ENCODE results near the gene SLC12A5. TPM values are rescaled to one million over a fixed set of nuclear protein-coding genes. Genes with fewer than 3 reads are reported as not detected.
A peak's percentile ranks its signal among the peaks of the same experiment; 100 is the strongest.
"Not testable (repeated sequence)": the region's sequence is repeated elsewhere in the genome, so short reads cannot be mapped to it uniquely, and the experiment has no call there.

Gene SLC12A5
- total RNA-seq, 1 experiment from 2014 or later = 4.3 TPM

DNA sequence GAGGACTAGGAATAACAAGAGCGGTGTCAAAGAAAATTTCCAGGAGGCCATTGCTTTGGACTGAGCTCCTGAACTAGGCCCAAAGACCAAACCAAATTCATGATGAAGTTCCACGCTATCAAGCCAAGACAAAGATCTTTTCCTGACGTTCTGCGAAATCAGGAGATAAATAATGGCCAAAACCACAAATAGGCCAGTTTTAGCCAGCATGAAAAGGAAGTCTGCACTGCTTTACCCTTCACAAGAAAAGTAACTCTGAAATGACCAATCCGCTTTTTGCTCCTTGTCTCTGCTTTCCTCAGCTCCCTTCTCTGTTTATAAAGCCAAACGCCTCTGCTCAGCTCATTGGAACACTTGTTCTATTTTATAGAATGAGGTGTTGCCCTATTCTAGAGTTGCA lies 54.1 kb downstream of the SLC12A5 start:
- Histone ChIP-seq H3K27me3 (ENCODE audit: control insufficient read depth, insufficient read depth, low read length) (no peaks in the 10 kb centered on the region), H3K4me3 (ENCODE audit: insufficient read depth, low read depth, low read length) (no peak overlapping the region)
- DNase-seq = no peak

DNA sequence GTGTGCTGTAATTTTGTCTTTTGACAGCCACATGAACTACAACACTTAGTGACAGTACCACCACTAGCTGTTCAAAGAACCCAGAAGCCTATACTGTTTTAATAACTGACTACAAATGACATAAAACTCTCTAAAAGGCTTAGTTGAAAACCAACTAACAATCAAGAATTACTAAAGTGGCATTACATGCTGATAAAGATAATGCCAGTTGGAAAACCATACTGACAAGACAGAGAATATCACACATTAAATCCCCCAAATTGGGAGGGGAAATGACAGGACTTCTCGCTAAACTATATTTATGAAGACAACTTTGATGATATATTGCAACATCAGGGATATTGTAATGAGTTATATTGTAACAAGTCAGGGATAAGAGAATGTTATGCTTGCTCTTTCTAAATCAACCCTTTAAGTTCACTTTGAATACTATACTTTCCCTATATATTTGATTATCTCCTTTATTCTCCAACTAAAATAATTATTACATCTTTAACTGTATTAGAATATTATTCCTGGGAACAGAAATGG lies 54.6 kb downstream of the SLC12A5 start:
- H3K4me3 ChIP-seq (ENCODE audit: insufficient read depth, low read depth, low read length) = no peak overlapping the region
- DNase-seq = no peak
- no peaks in the 10 kb centered on the region; the same call in 1 of the 2 replicates for H3K36me3 ChIP-seq (replicated peaks; ENCODE audit: control insufficient read depth, insufficient read depth, low read length)
- no peaks in the 10 kb centered on the region for H3K27me3 ChIP-seq (ENCODE audit: control insufficient read depth, insufficient read depth, low read length)

More for the DNA sequence above, 54.1 kb downstream of the SLC12A5 start:
- H3K36me3 ChIP-seq (replicated peaks; ENCODE audit: control insufficient read depth, insufficient read depth, low read length) = no peaks in the 10 kb centered on the region; the same call in 1 of the 2 replicates

GRCh38 chr20:46084805-46085178 lies 55.8 kb downstream of the SLC12A5 start:
- Histone ChIP-seq H3K36me3 (replicated peaks; ENCODE audit: control insufficient read depth, insufficient read depth, low read length) (no peaks in the 10 kb centered on the region; the same call in 1 of the 2 replicates), H3K4me3 (ENCODE audit: insufficient read depth, low read depth, low read length) (no peak overlapping the region), H3K27me3 (ENCODE audit: control insufficient read depth, insufficient read depth, low read length) (no peaks in the 10 kb centered on the region)
- DNase-seq = no peak

- no peak for DNase-seq
- Histone ChIP-seq H3K27me3 (ENCODE audit: control insufficient read depth, insufficient read depth, low read length) (no peaks in the 10 kb centered on the region), H3K4me3 (ENCODE audit: insufficient read depth, low read depth, low read length) (no peak overlapping the region), H3K36me3 (replicated peaks; ENCODE audit: control insufficient read depth, insufficient read depth, low read length) (no peaks in the 10 kb centered on the region; the same call in 1 of the 2 replicates)
These were observed 56.3 kb downstream of the SLC12A5 start for GRCh38 chr20:46085179-46085851.

- DNase-seq = no peak
- H3K36me3 ChIP-seq (replicated peaks; ENCODE audit: control insufficient read depth, insufficient read depth, low read length) = no peaks in the 10 kb centered on the region; the same call in 1 of the 2 replicates
- no peaks in the 10 kb centered on the region for H3K27me3 ChIP-seq (ENCODE audit: control insufficient read depth, insufficient read depth, low read length)
- no peak overlapping the region for H3K4me3 ChIP-seq (ENCODE audit: insufficient read depth, low read depth, low read length)
These were observed 58.1 kb downstream of the SLC12A5 start for GRCh38 chr20:46087161-46087560.

DNA sequence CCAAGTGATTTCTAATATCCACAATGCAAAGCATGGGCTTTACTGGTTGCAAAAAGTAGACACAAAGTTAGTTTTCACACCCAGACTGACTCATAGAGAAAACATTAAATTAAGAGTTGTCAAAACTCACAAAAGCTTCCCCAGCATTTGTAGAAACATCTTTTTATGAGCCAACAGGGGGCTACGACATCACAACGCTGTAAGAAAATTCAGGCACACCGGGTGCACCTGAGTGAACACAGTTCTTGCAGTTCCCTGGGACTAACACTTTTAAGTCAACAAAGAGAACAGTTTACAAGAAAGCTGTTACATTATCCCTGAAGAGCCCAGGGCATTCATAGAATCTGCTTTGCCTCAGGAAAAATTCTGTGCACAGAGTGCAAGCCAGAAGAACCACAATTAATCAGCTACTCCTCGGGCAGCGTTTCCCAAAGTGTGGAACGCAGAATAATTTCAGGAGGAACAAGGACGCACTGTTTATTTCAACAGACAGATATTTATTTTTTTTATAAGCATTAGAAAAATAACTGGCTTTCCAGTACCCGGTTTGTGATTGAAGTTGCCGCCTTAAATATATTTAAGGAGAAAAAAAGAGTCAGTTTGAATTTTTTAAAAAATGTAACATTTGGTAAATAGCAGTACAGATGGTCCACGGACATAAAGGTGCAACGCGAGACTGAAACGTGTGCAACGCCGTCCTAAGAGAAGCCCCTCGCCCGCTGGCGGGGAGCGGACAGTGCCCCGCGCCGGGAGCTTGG lies 59.6 kb downstream of the SLC12A5 start:
- peak overlapping the region; percentile 95 for H3K4me3 ChIP-seq (ENCODE audit: insufficient read depth, low read depth, low read length)
- H3K36me3 ChIP-seq (replicated peaks; ENCODE audit: control insufficient read depth, insufficient read depth, low read length) = no peaks in the 10 kb centered on the region; the same call in 1 of the 2 replicates
- H3K27me3 ChIP-seq (ENCODE audit: control insufficient read depth, insufficient read depth, low read length) = no peaks in the 10 kb centered on the region
- DNase-seq = no peak

DNA sequence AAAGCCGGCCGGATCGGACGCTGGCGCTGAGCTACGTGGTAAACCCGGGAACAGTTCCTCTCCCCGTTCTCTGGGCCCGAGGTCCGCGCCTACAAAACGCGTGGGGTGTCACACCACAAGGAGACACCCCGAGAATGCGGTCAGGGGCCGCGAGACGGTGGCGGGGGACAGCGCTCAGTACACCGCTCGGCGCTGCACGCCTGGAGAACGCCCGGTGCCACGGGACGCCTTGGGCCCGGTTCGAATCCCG lies 60.1 kb downstream of the SLC12A5 start:
- DNase-seq = no peak
- Histone ChIP-seq H3K36me3 (replicated peaks; ENCODE audit: control insufficient read depth, insufficient read depth, low read length) (no peaks in the 10 kb centered on the region; the same call in 1 of the 2 replicates), H3K27me3 (ENCODE audit: control insufficient read depth, insufficient read depth, low read length) (no peaks in the 10 kb centered on the region), H3K4me3 (ENCODE audit: insufficient read depth, low read depth, low read length) (peak overlapping the region; percentile 95)

- H3K4me3 ChIP-seq (ENCODE audit: insufficient read depth, low read depth, low read length) = peak within 1 kb of the TSS; percentile 95
- no peaks in the 10 kb centered on the region for H3K27me3 ChIP-seq (ENCODE audit: control insufficient read depth, insufficient read depth, low read length)
- no peaks in the 10 kb centered on the region; the same call in 1 of the 2 replicates for H3K36me3 ChIP-seq (replicated peaks; ENCODE audit: control insufficient read depth, insufficient read depth, low read length)
- peak; percentile 97 for DNase-seq
These were observed 60.7 kb downstream of the SLC12A5 start, which contains the start of gene NCOA5 for GRCh38 chr20:46089417-46090388. Gene NCOA5 (minus strand): TSS chr20:46089962. CDS start chr20:46079424, 10,538 bp downstream.

DNA sequence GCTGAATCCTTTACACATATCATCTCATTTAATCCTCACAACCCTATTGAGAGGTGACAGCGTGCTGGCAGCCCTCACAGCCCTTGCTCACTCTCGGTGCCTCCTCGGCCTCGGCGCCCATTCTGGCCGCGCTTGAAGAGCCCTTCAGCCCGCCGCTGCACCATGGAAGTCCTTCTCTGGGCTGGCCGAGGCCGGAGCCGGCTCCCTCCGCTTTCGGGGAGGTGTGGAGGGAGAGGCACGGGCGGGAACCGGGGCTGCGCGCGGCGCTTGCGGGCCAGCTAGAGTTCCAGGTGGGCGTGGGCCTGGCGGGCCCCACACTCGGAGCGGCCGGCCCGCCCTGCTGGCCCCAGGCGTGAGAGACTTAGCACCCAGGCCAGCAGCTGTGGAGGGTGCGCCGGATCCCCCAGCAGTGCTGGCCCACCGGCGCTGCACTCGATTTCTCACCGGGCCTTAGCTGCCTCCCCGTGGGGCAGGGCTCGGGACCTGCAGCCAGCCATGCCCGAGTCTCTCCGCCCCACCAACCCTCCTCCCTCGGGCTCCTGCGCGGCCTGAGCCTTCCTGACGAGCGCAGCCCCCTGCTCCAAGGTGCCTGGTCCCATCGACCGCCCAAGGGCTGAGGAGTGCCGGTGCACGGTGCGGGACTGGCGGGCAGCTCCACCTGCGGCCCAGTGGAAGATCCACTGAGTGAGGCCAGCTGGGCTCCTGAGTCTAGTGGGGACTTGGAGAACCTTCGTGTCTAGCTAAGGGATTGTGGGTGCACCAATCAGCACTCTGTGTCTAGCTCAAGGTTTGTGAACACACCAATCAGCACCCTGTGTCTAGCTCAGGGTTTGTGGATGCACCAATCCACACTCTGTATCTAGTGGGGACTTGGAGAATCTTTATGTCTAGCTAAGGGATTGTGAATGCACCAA lies 62.9 kb downstream of the SLC12A5 start:
- H3K27me3 ChIP-seq (ENCODE audit: control insufficient read depth, insufficient read depth, low read length); DNase-seq; H3K36me3 ChIP-seq (replicated peaks; ENCODE audit: control insufficient read depth, insufficient read depth, low read length): not testable (repeated sequence)
- H3K4me3 ChIP-seq (ENCODE audit: insufficient read depth, low read depth, low read length) = peak overlapping the region; percentile 20; the same call in 1 of the 2 replicates

DNA sequence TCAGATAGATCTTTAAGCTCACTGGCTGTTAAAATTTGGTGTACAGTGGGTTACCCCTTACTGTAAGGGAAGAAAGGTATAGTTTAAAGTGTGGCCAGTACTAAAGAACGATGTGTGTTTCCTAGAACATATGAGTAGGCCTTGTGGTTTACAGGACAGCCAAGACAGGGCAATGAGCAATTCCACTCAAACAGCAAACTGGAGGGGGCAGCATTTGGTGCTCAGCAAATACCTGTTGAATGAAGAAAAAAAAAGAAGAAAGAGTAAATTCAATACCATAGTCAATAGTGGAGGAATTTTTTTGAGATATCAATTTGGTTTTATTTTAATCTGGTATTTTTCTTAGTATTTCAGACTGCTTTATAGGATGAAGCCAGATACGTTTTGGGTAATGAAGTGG lies 64.5 kb downstream of the SLC12A5 start:
- H3K27me3 ChIP-seq (ENCODE audit: control insufficient read depth, insufficient read depth, low read length) = no peaks in the 10 kb centered on the region; the same call in 1 of the 2 replicates
- H3K4me3 ChIP-seq (ENCODE audit: insufficient read depth, low read depth, low read length) = no peak overlapping the region
- DNase-seq = no peak
- no peaks in the 10 kb centered on the region for H3K36me3 ChIP-seq (replicated peaks; ENCODE audit: control insufficient read depth, insufficient read depth, low read length)

DNA sequence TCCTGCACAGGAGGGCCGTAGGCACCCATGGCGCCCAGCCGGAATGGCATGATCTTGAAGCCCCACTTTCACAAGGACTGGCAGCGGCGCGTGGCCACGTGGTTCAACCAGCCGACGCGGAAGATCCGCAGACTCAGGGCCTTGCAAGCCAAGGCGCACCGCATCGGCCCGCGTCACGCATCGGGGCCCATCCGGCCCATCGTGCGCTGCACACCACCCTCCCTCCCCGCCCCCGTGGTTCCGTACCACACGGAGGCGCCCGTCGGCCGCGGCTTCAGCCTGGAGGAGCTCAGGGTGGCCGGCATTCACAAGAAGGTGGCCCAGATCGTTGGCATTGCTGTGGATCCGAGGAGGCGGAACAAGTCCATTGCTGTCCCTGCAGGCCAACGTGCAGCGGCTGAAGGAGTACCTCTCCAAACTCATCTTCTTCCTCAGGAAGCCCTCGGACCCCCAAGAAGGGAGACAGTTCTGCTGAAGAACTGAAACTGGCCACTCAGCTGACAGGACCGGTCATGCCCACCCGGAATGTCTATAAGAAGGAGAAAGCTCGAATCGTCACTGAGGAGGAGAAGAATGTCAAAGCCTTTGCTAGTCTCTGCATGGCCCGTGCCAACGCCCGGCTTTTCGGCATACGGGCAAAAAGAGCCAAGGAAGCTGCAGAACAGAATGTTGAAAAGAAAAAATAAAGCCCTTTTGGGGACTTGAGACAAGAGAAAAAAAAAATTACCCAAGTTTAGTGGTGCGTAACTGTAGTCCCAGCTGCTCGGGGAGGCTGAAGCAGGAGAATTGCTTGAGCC lies 70.7 kb downstream of the SLC12A5 start:
- DNase-seq = peak; percentile 81

DNA sequence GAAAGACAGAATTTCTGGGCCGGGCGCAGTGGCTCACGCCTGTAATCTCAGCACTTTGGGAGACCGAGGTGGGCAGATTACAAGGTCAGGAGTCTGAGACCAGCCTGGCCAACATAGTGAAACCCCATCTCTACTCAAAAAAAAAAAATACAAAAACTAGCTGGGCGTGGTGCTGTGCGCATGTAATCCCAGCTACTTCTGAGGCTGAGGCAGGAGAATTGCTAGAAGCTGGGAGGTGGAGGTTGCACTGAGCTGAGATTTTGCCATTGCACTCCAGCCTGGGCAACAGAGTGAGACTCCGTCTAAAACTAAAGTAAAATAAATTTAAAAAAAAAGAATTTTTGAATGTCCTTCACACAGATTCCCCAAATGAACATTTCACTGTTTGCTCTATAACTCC lies 71.4 kb downstream of the SLC12A5 start:
- not testable (repeated sequence) for H3K4me3 ChIP-seq (ENCODE audit: insufficient read depth, low read depth, low read length)

More for the DNA sequence above, 70.7 kb downstream of the SLC12A5 start:
- Histone ChIP-seq H3K36me3 (replicated peaks; ENCODE audit: control insufficient read depth, insufficient read depth, low read length) (no peaks in the 10 kb centered on the region), H3K27me3 (ENCODE audit: control insufficient read depth, insufficient read depth, low read length) (peaks cover 5% of the 10 kb centered on the region; the same call in 1 of the 2 replicates), H3K4me3 (ENCODE audit: insufficient read depth, low read depth, low read length) (no peak overlapping the region)

DNA sequence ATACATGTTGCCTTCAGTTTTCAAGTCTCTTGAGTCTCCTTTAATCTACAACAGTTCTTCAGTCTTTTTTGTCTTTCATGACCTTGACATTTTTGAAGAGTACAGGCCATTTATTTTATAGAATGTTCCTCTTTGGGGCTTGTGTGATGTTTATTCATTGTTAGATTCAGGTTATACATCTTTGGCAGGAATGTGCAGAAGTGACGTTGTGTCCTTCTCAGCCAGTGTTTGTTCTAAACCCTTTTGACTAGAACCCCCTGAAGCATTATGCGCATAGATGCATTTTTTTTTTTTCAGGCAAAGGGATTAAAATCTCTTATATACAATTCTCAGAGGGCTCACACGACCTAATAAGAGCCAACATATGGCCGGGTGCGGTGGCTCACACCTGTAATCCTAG lies 72.0 kb downstream of the SLC12A5 start:
- H3K4me3 ChIP-seq (ENCODE audit: insufficient read depth, low read depth, low read length) = no peak overlapping the region
- no peak for DNase-seq
- no peaks in the 10 kb centered on the region for H3K36me3 ChIP-seq (replicated peaks; ENCODE audit: control insufficient read depth, insufficient read depth, low read length)
- peaks cover 5% of the 10 kb centered on the region; the same call in 1 of the 2 replicates for H3K27me3 ChIP-seq (ENCODE audit: control insufficient read depth, insufficient read depth, low read length)

More for the DNA sequence above, 71.4 kb downstream of the SLC12A5 start:
- not testable (repeated sequence) for DNase-seq; H3K27me3 ChIP-seq (ENCODE audit: control insufficient read depth, insufficient read depth, low read length); H3K36me3 ChIP-seq (replicated peaks; ENCODE audit: control insufficient read depth, insufficient read depth, low read length)
